ENCODE data around the gene ODF2L. TPM values are rescaled to one million over a fixed set of nuclear protein-coding genes. Genes with fewer than 3 reads are reported as not detected.

ODF2L gene
- 33.6 and 41.7 TPM in 2 replicates for total RNA-seq (2021)
- percentile 79 among the genes with signal in this experiment for Bru-seq, nascent RNA
- percentile 91 among the genes with signal in this experiment for BruChase-seq, experiment 1, labeled RNA remaining after a 2-hour chase
- BruChase-seq, experiment 2, labeled RNA remaining after a 6-hour chase: percentile 76 among the genes with signal in this experiment
- long read RNA-seq, transcript ODF2L-213 (2 exons, 1,650 nt): major isoform, 8 of 24 reads
- long read RNA-seq, partial matches to known transcripts: 0 of 24 reads
- long read RNA-seq, other reads (novel, unspliced or antisense): 13 of 24 reads

GRCh38 chr1:86395751-86396497 lies at the start of gene ODF2L:
Gene ODF2L, minus strand, starts transcription at chr1:86396323. Its CDS starts 9,296 bp downstream, at chr1:86387027.
- Histone ChIP-seq H3K9me2 (ENCODE audit: insufficient read depth) (no peaks in the 10 kb centered on the region), H3K27me3 (ENCODE audit: insufficient read depth, low read depth) (no peaks in the 10 kb centered on the region), H3K4me2 (peak within 1 kb of the TSS; percentile 90), H3K36me3 (ENCODE audit: low read depth) (no peaks in the 10 kb centered on the region), H3K27ac (peak within 1 kb of the TSS; percentile 71), H4K20me1 (ENCODE audit: insufficient read depth) (no peaks in the 10 kb centered on the region), H2AFZ (peak within 1 kb of the TSS; percentile 95), H3K4me1 (replicated peaks; ENCODE audit: insufficient read depth) (peaks cover 8% of the 10 kb centered on the region; the same call in 1 of the 2 replicates), H3K79me2 (ENCODE audit: low read depth) (peaks cover 48% of the 10 kb centered on the region), H3K4me3 (peak within 1 kb of the TSS; percentile 67), H3K9me3 (ENCODE audit: insufficient read depth, low read depth) (no peaks in the 10 kb centered on the region), H3F3A (ENCODE audit: insufficient read depth, low read depth) (no peaks in the 10 kb centered on the region)
- TF ChIP-seq, protein P1, sequence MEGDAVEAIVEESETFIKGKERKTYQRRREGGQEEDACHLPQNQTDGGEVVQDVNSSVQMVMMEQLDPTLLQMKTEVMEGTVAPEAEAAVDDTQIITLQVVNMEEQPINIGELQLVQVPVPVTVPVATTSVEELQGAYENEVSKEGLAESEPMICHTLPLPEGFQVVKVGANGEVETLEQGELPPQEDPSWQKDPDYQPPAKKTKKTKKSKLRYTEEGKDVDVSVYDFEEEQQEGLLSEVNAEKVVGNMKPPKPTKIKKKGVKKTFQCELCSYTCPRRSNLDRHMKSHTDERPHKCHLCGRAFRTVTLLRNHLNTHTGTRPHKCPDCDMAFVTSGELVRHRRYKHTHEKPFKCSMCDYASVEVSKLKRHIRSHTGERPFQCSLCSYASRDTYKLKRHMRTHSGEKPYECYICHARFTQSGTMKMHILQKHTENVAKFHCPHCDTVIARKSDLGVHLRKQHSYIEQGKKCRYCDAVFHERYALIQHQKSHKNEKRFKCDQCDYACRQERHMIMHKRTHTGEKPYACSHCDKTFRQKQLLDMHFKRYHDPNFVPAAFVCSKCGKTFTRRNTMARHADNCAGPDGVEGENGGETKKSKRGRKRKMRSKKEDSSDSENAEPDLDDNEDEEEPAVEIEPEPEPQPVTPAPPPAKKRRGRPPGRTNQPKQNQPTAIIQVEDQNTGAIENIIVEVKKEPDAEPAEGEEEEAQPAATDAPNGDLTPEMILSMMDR (conservative IDR thresholded peaks at IDR 0.05): 0 out of 2 replicates have a peak, but pooled peaks have one; percentile 13
- TF ChIP-seq EZH2 (IDR thresholded peaks at IDR 0.05; ENCODE audit: low read depth): no peak
- peak; percentile 79 to 91 for DNase-seq
- intact Hi-C loops (cut with micrococcal nuclease; ENCODE audit: unreplicated experiment): no loop called here
- BruUV-seq (replicated peaks): TSS peak; percentile 51
- CTCF ChIA-PET: interaction anchor here (0.6 to 1.1 kb wide), 4 partner anchors 16 to 1119 kb away, joined by 3 read pairs; partner anchors contain the start of gene BCL10
- POLR2A ChIA-PET (ENCODE audit: unreplicated experiment): interaction anchor here (0.5 to 1.0 kb wide), 6 partner anchors 11 to 309 kb away, joined by 4 to 8 read pairs (median 6); partner anchors contain the start of gene SH3GLB1

GRCh38 chr1:86445919-86446318 lies 49.8 kb upstream of the ODF2L start:
- no peak overlapping the region for H3K4me2 ChIP-seq

GRCh38 chr1:86441997-86442396 lies 45.9 kb upstream of the ODF2L start:
- H3K9me3 ChIP-seq (ENCODE audit: insufficient read depth, low read depth): no peaks in the 10 kb centered on the region
- TF ChIP-seq EZH2 (IDR thresholded peaks at IDR 0.05; ENCODE audit: low read depth): no peak
- TF ChIP-seq, protein P1 (conservative IDR thresholded peaks at IDR 0.05): no peak
- POLR2A ChIA-PET (ENCODE audit: unreplicated experiment): no interaction called here
- no peak for DNase-seq
- no peaks in the 10 kb centered on the region for H3K79me2 ChIP-seq (ENCODE audit: low read depth)
- no peaks in the 10 kb centered on the region for H3K4me1 ChIP-seq (replicated peaks; ENCODE audit: insufficient read depth)
- no peaks in the 10 kb centered on the region for H4K20me1 ChIP-seq (ENCODE audit: insufficient read depth)
- H3K27me3 ChIP-seq (ENCODE audit: insufficient read depth, low read depth): no peaks in the 10 kb centered on the region
- no peak overlapping the region for H3K27ac ChIP-seq
- no TSS peak for BruUV-seq (replicated peaks)
- H3F3A ChIP-seq (ENCODE audit: insufficient read depth, low read depth): no peaks in the 10 kb centered on the region
- CTCF ChIA-PET: no interaction called here
- H3K4me2 ChIP-seq: no peak overlapping the region
- no peaks in the 10 kb centered on the region for H3K9me2 ChIP-seq (ENCODE audit: insufficient read depth)
- H3K4me3 ChIP-seq: no peak overlapping the region
- H3K36me3 ChIP-seq (ENCODE audit: low read depth): no peaks in the 10 kb centered on the region
- no peak overlapping the region for H2AFZ ChIP-seq
- intact Hi-C loops (cut with micrococcal nuclease; ENCODE audit: unreplicated experiment): no loop called here

More at GRCh38 chr1:86445919-86446318, 49.8 kb upstream of the ODF2L start:
- no peaks in the 10 kb centered on the region for H3K4me1 ChIP-seq (replicated peaks; ENCODE audit: insufficient read depth)
- H3K9me2 ChIP-seq (ENCODE audit: insufficient read depth): no peaks in the 10 kb centered on the region
- intact Hi-C loops (cut with micrococcal nuclease; ENCODE audit: unreplicated experiment): no loop called here
- TF ChIP-seq EZH2 (IDR thresholded peaks at IDR 0.05; ENCODE audit: low read depth): no peak
- TF ChIP-seq, protein P1 (conservative IDR thresholded peaks at IDR 0.05): no peak
- no peaks in the 10 kb centered on the region for H3K27me3 ChIP-seq (ENCODE audit: insufficient read depth, low read depth)
- H3K9me3 ChIP-seq (ENCODE audit: insufficient read depth, low read depth): no peaks in the 10 kb centered on the region
- ChIA-PET POLR2A (ENCODE audit: unreplicated experiment) (no interaction called here), CTCF (no interaction called here)
- H3K27ac ChIP-seq: no peak overlapping the region
- H3K4me3 ChIP-seq: no peak overlapping the region
- H3F3A ChIP-seq (ENCODE audit: insufficient read depth, low read depth): no peaks in the 10 kb centered on the region
- DNase-seq: no peak
- H2AFZ ChIP-seq: no peak overlapping the region
- H4K20me1 ChIP-seq (ENCODE audit: insufficient read depth): no peaks in the 10 kb centered on the region
- no TSS peak for BruUV-seq (replicated peaks)
- H3K36me3 ChIP-seq (ENCODE audit: low read depth): no peaks in the 10 kb centered on the region
- H3K79me2 ChIP-seq (ENCODE audit: low read depth): no peaks in the 10 kb centered on the region

Data from PC-9 (cell line).